Hindlimb muscle (tissue), 1 donor: ENCODE measurements around the gene GALNTL6. TPM values are rescaled to one million over a fixed set of nuclear protein-coding genes. Genes with fewer than 3 reads are reported as not detected.

ENCODE experiments used
- DNase-seq: peaks from one replicate; pipeline ENCODE4 v3.0.0-alpha.2; 2013
- polyA plus RNA-seq: library from polyadenylated mRNA; unstranded; fragments of 120-200 nt; gene quantifications from one replicate; pipeline ENCODE4 v1.2.1, GENCODE V29; 2013; ENCODE audit not compliant: insufficient read length

GALNTL6 gene
- polyA plus RNA-seq, 1 donor, result 2.9 TPM

- no peak for DNase-seq
These were observed 196.4 kb downstream of the GALNTL6 start for GRCh38 chr4:172009446-172010230.

- no peak for DNase-seq
These were observed 198.0 kb downstream of the GALNTL6 start for GRCh38 chr4:172011196-172011595.

GRCh38 chr4:172018358-172018757, 205.2 kb downstream of the GALNTL6 start:
- no peak for DNase-seq

- no peak for DNase-seq
These were observed 222.4 kb downstream of the GALNTL6 start for GRCh38 chr4:172035562-172035961.

- DNase-seq, result no peak
These were observed 227.6 kb downstream of the GALNTL6 start for GRCh38 chr4:172040766-172041165.

- DNase-seq, result no peak
These were observed 229.5 kb downstream of the GALNTL6 start for GRCh38 chr4:172042714-172043114.

GRCh38 chr4:172045981-172046380, 232.8 kb downstream of the GALNTL6 start:
- DNase-seq, result no peak

- DNase-seq, result no peak
These were observed 235.5 kb downstream of the GALNTL6 start for GRCh38 chr4:172048666-172049065.

GRCh38 chr4:172050911-172051310, 237.7 kb downstream of the GALNTL6 start:
- DNase-seq, result no peak

GRCh38 chr4:172055046-172055445, 241.8 kb downstream of the GALNTL6 start:
- DNase-seq, result no peak

GRCh38 chr4:172055498-172055897, 242.3 kb downstream of the GALNTL6 start:
- DNase-seq, result no peak

GRCh38 chr4:172061204-172061603, 248.0 kb downstream of the GALNTL6 start:
- DNase-seq, result no peak

GRCh38 chr4:172068506-172068905, 255.3 kb downstream of the GALNTL6 start:
- DNase-seq, result no peak

- no peak for DNase-seq
These were observed 260.4 kb downstream of the GALNTL6 start for GRCh38 chr4:172073590-172073989.

- no peak for DNase-seq
These were observed 270.1 kb downstream of the GALNTL6 start for GRCh38 chr4:172083272-172083671.

GRCh38 chr4:172088556-172088955, 275.4 kb downstream of the GALNTL6 start:
- DNase-seq, result no peak

GRCh38 chr4:172095161-172095560, 282.0 kb downstream of the GALNTL6 start:
- DNase-seq, result no peak

GRCh38 chr4:172096786-172097185, 283.6 kb downstream of the GALNTL6 start:
- no peak for DNase-seq

- no peak for DNase-seq
These were observed 286.2 kb downstream of the GALNTL6 start for GRCh38 chr4:172099376-172099775.

GRCh38 chr4:172103456-172103855, 290.3 kb downstream of the GALNTL6 start:
- DNase-seq, result no peak

- DNase-seq, result no peak
These were observed 291.3 kb downstream of the GALNTL6 start for GRCh38 chr4:172104539-172104938.

- no peak for DNase-seq
These were observed 292.7 kb downstream of the GALNTL6 start for GRCh38 chr4:172105918-172106317.

- DNase-seq, result no peak
These were observed 296.3 kb downstream of the GALNTL6 start for GRCh38 chr4:172109466-172109865.

- no peak for DNase-seq
These were observed 311.6 kb downstream of the GALNTL6 start for GRCh38 chr4:172124656-172125308.
